ENCODE data around the gene ZNF394.

Gene ZNF394

DNA sequence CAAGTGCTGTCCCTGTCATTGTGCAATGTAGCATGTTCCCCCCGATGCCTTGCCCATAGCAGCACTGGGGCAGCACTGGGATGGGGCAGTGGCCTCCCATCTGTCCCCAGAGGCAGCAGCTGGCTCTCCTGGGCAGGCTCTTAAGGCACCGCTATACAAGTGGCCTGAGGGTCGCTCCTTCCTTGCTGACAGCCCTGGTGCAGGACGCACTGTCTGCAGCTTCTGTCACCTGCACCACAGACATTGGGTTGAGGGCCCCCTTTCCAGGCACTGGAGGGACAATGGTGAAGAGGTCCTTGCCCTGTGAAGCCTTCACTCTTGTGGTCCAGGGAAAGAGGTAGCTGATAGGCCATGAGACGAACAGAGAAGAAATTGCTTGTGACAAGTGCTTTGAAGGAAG lies 50.8 kb downstream of the ZNF394 start:
- no peak for DNase-seq (ENCODE audit: low spot score)

DNA sequence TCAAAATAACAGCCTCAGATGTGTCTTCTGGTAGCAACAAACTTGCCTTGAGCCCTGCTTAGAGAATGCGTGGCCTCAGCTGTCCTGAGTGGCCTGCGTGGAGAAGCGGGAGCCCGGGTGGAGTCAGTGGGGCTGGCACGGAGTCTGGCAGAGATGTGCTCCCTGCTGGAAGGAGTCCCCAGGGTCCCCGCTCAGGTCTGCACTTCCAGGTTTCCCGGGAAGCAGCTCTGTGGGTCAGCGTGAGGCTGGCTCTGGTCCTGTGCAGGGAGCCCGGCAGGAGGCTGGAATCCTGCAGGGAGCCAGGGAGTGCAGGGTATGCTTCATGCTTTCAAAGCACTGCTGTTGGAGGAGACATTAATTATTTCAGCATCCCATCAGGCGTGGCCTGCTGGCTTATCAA lies 51.2 kb downstream of the ZNF394 start:
- no peak for DNase-seq (ENCODE audit: low spot score)

DNA sequence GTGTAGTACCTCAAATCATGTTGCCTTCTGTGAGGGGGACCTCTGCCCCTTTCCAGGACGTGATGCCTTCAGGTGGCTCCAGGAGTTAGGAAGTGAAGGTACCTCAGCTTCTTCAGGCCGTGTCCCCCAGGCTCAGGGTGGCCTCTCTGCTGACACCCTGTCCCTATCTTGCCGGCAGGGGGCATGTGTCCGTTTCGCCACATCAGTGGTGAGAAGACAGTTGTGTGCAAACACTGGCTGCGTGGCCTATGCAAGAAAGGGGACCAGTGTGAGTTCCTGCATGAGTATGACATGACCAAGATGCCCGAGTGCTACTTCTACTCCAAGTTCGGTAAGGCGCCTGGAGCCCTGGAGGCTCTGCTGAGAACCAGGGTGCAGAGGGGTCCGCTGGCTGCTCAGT lies 52.1 kb downstream of the ZNF394 start:
- DNase-seq (ENCODE audit: low spot score): no peak

DNA sequence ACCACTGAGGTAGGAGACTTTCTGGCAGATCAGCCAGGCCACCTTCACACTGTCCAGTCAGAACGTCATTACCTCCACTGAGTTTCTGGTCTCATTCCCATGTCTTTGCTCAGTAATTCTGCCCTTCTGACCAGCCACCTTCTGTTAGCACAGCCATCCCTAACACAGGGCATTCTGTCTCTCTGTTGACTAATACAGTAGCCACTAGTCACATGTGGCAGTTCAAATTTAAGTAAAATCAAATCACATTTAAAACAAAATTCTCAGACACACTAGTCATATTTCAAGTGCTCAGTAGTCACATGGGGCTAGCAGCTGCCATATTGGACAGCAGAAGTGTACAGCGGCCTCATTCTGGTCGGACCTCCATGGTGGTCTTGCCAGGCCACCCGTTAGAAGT lies 54.0 kb downstream of the ZNF394 start:
- DNase-seq (ENCODE audit: low spot score): no peak
